ENCODE measurements around the gene MAOA.

- TF ChIP-seq GLI4 (tag by site-specific recombination; IDR thresholded peaks at IDR 0.05) (no peak), PRDM4 (tag by site-specific recombination; IDR thresholded peaks at IDR 0.05) (no peak), ZNF830 (tag by site-specific recombination; IDR thresholded peaks at IDR 0.05; ENCODE audit: low read depth) (no peak), HOXA7 (CRISPR knock-in tag; IDR thresholded peaks at IDR 0.05; ENCODE audit: borderline replicate concordance) (no peak), HOXD13 (CRISPR knock-in tag; IDR thresholded peaks at IDR 0.05; ENCODE audit: borderline replicate concordance) (no peak), ZSCAN16 (tag by site-specific recombination; IDR thresholded peaks at IDR 0.05) (no peak), PRDM1 (tag by site-specific recombination; IDR thresholded peaks at IDR 0.05) (no peak), CTCF (tag by site-specific recombination; IDR thresholded peaks at IDR 0.05) (no peak), ZFP41 (tag by site-specific recombination; IDR thresholded peaks at IDR 0.05; ENCODE audit: borderline replicate concordance) (no peak), REST (tag by site-specific recombination; IDR thresholded peaks at IDR 0.05) (no peak)
These were observed 43.7 kb upstream of the MAOA start for GRCh38 chrX:43612400-43612799.
